LNCaP clone FGC (cell line): ENCODE measurements around the gene LSAMP.

Experiments
- DNase-seq: peaks from one replicate; pipeline ENCODE4 v3.0.0-alpha.2; 2011; ENCODE audit warnings: low read depth
- H3K4me3 ChIP-seq: 2 replicates; pipeline ENCODE4 v1.5.1; 2011; ENCODE audit warnings: mild to moderate bottlenecking, low read depth, low read length, control low read depth
- TF ChIP-seq, protein P1 (sequence below): IDR thresholded peaks from 2 replicates; pipeline ENCODE4 v1.5.1; 2012; ENCODE audit warnings: mild to moderate bottlenecking; ENCODE audit not compliant: control insufficient read depth, insufficient read depth; ENCODE audit errors: extremely low read depth

Gene LSAMP

GRCh38 chr3:115828401-115828800, 616.9 kb downstream of the LSAMP start:
- DNase-seq, result no peak
- H3K4me3 ChIP-seq, result no peak overlapping the region
- TF ChIP-seq, protein P1, sequence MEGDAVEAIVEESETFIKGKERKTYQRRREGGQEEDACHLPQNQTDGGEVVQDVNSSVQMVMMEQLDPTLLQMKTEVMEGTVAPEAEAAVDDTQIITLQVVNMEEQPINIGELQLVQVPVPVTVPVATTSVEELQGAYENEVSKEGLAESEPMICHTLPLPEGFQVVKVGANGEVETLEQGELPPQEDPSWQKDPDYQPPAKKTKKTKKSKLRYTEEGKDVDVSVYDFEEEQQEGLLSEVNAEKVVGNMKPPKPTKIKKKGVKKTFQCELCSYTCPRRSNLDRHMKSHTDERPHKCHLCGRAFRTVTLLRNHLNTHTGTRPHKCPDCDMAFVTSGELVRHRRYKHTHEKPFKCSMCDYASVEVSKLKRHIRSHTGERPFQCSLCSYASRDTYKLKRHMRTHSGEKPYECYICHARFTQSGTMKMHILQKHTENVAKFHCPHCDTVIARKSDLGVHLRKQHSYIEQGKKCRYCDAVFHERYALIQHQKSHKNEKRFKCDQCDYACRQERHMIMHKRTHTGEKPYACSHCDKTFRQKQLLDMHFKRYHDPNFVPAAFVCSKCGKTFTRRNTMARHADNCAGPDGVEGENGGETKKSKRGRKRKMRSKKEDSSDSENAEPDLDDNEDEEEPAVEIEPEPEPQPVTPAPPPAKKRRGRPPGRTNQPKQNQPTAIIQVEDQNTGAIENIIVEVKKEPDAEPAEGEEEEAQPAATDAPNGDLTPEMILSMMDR, result no peak

GRCh38 chr3:115827495-115827894, 617.8 kb downstream of the LSAMP start:
- DNase-seq, result no peak
- TF ChIP-seq, protein P1, result no peak
- no peak overlapping the region for H3K4me3 ChIP-seq

DNA sequence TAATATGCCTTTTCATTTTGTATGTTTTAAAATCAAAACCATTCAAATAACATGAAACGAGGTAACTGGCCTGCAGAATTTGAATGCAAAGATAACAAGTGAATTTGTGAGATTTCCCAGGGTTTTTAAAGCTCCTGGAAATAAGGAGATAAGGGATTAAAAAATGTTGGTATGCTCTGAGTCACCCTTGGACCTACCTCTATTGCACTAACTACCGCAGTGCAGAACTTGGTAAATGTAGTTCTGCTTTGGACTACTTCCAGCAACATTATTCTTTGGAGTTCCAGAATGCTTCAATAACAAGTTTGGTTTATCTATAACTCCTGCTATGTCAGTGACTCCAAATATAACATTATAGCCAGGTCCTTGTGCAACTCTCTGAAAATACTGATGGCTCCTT, 620.2 kb downstream of the LSAMP start:
- DNase-seq, result no peak
- no peak overlapping the region for H3K4me3 ChIP-seq
- TF ChIP-seq, protein P1, result no peak

- no peak overlapping the region for H3K4me3 ChIP-seq
- no peak for DNase-seq
- TF ChIP-seq, protein P1, result no peak
Measured at GRCh38 chr3:115823083-115823482, 622.2 kb downstream of the LSAMP start.

- no peak for DNase-seq
- H3K4me3 ChIP-seq, result no peak overlapping the region
- TF ChIP-seq, protein P1, result no peak
Measured at GRCh38 chr3:115822579-115822978, 622.7 kb downstream of the LSAMP start.

GRCh38 chr3:115819785-115820384, 625.4 kb downstream of the LSAMP start:
- TF ChIP-seq, protein P1, result peak; percentile 100
- DNase-seq, result peak; percentile 56

DNA sequence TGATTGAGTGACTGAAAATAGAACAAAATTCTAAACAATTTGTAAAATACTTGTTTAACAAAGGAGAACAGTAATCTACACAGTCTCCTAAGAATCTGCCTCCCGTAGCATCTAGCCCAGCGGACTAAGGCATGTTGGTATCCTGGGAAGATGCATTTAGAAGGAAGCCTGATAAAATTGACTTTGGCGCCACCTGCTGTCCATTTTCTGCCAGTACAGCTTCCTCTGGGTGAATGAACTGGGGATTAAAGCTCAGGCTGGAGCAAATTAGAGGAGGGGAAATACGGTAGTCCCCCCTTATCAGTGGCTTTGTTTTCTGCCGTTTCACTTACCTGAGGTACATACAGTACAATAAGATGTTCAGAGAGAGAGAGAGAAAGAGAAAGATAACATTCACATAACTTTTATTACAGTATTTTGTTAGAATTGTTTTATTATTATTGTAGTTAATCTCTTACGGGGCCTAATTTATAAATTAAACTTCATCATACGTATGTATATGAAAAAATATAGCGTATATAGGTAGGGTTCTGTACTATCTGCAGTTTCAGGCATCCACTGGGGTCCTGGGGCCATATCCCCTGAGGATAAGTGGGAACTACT, 630.4 kb downstream of the LSAMP start:
- no peak overlapping the region for H3K4me3 ChIP-seq
- TF ChIP-seq, protein P1, result peak; percentile 88
- DNase-seq, result no peak

More at GRCh38 chr3:115819785-115820384, 625.4 kb downstream of the LSAMP start:
- no peak overlapping the region for H3K4me3 ChIP-seq
